Glomerular endothelial cell (primary cell): ENCODE data around the gene HEATR9. TPM values are rescaled to one million over a fixed set of nuclear protein-coding genes. Genes with fewer than 3 reads are reported as not detected.
A peak's percentile ranks its signal among the peaks of the same experiment; 100 is the strongest.

Source experiments
- DNase-seq: peaks from one replicate; pipeline ENCODE4 v3.0.0-alpha.2; 2011; ENCODE audit warnings: low read depth, low spot score; ENCODE audit errors: extremely low read depth
- total RNA-seq: library from RNA; depleted of rRNA; stranded (reverse); fragments of >200 nt; gene quantifications from 2 replicates; pipeline ENCODE4 v1.2.3, GENCODE V29; 2015

Gene HEATR9
- total RNA-seq, 1 donor from 2014 or later = not detected

DNA sequence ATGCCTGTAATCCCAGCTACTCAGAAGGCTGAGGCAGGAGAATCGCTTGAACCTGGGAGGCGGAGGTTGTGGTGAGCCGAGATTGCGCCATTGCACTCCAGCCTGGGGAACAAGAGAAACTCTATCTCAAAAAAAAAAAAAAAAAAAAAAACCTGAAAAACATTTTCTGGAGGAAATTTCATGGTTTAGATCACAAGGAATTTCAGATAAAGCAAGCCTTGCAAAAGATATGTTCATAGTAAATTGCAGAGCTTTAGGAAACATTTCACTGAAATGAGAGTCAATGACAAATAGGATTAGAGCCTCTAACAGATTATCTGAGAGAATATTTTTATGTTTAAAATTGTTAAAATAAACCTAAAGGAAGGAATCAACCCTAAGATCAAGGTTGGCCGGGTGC is 56.2 kb downstream of the HEATR9 start:
- DNase-seq = no peak

DNA sequence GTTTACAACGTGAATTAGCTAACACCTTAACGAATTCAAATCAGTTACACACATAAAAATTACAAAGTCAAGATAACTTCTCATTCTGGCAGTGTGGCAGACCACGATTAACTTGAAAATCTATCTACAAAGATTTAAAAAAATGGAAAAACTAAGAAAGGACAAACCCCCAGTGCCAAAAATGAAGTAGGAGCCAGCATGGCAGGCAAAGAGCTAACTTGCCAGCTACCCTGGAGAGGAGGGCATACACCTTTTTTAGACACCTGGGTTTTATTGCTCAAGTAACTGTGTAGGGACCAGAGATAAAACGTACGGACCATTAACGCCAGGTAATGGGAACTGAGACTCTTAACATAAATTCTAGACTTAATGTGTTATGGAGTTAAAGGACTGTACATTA is 56.9 kb downstream of the HEATR9 start:
- no peak for DNase-seq

DNA sequence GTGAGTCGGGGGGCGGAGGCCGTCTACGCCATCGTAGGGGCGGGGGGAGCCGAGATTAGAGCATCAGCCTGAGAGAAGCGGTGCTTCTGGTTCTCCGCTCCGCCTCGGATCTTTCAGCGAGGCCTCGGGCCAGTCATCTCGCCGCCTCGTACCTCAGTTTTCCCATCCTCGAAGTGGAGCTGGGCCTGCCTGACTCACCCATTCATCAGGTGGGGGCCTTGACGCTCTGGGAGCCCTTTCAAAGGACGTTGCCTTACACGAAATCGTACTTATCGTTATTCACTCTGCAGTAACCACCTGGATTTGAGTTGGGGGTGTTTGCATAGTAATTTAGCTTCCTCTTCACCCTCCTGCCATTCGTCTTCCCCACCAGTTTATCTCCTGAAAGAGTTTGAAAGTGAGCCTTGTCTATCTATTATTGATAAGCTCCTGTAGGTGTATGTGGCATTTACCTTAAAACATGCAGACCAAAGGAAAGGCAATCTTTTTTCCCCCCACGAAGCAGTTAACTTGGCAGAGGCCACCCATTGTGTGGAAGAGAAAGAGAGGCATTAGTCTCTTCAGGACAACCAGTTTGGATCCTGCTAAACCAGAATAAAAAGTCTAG is 58.7 kb downstream of the HEATR9 start:
- no peak for DNase-seq

DNA sequence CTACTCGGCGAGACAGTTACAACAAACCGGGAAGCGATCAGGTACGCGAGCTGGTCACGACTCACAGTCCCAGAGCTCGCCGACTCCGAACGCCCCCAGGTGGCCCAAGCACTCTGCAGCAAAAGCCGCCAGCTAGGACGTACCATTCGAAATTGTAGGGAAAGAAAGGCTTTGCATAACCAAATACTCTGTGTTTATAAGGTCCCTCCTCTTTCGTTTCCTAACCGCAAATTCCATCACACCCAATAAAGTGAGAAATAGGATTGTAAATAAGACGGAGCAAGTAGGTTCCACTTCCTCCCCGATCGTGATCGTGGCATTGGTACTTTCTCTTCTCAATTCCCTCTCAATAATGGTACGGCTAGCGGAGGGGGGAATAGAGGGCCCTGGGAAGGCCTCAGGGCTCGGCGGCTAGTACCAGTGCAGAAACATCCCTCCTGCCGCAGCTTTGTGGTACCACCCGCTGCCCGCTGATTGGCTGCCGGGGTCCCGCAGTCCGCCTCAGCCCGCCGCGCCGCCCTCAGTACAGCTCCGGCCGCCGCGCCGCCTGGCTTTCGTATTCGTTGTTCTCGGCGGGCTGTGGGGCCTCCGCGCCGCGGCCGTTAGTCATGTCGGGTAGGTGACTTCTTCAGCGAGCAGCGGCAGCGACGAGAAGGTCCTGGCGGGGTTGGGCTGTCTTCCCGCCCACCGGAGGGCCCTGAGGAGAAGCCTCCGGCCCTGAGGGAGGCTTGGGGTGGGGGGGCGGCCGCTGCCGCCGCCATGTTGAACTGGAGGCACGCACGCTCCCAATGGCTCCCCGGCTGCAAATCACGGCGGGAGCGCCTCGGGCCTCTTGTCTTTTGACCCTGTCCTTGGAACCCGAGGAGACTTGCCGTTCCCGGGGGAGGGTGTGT is 59.5 kb downstream of the HEATR9 start, which contains the start of gene TAF15:
Gene TAF15 (plus strand): TSS at position 523 of the 893 bp plus-strand sequence. CDS start 86 bp downstream, at position 609.
- peak; percentile 88 for DNase-seq

DNA sequence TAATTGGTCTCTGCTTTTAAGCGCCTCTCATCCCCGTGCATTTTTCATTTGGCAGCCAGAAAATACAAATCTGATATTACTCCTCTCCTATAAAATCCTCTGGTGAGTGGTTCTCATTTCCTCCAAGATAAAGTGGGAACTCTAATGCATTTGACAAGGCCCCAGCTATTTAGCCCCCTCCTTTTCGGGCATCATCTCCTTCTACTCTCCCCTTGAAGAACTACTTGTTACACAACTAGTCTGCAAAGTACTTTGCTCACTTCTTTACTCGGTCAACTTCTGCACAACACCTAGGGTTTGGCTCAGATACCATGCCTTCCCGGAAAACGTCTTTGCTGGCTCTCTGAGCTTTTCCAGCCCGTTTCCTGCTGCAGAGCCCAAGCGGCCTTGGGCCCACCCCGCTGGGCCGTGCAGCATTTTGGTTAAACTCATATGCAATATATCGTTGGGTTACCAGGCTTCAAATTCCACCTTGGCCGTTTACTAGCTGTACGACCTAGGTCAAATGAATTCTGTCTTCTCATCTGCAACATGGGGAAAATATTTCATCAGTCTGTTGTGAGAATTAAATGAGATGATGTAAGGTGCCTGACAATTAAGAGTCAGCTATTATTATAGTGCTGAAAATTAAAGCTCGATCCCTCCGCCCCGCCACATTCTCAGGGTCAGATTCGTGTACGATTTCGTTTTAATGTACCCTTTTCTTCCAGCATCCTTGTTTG is 60.3 kb downstream of the HEATR9 start:
- no peak for DNase-seq

DNA sequence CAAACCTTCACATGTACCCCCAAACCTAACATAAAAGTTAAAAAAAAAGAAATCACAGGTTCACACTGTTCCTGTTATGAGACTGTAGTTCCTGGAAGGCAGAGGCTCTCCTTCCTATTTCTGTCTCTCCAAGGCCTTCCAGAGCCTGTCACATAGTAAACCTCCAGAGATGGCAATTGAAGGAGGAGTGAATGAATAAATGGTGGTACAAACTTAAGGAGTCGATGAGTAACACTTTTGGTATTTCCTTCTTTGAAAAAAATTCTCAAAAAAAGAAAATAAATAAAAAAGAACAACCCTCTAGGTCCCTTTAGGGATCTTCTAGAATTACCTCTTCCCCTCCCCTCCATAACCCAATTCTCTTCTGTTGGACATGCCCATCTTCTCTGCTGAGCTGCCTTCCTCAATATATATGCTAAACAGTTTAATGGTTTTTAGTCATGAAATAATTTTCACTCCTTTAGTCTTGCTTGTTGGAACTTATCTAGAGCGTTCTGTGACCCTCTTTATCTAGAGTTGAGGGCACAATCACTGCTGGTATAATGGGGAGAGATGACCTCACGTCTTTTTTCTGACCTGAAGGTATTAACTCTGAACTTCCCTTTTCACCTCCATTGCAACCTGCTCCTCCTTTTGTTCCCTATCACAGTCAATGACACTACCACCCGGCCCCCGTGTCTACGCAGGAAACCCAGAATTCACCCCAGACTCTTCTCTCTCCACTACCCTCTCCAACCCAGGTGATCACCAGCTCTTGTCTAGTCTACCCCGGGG is 61.1 kb downstream of the HEATR9 start:
- no peak for DNase-seq

Other genes starting within 250 kb of the HEATR9 start
- gene RASL10B, start 137.3 kb downstream of the HEATR9 start, total RNA-seq = 1.5 and 3.8 TPM in 2 replicates
- gene GAS2L2, start 115.7 kb downstream of the HEATR9 start, total RNA-seq = not detected in 2 replicates
- not detected in 2 replicates for gene C17orf50, start 108.0 kb downstream of the HEATR9 start, total RNA-seq
- gene MMP28, start 73.2 kb downstream of the HEATR9 start, total RNA-seq = 0.29 and 3.4 TPM in 2 replicates
- 52.4 and 73.9 TPM in 2 replicates for gene TAF15, start 59.4 kb downstream of the HEATR9 start, total RNA-seq
- 1.6 and 1.8 TPM in 2 replicates for gene CCL5, start 11.5 kb upstream of the HEATR9 start, total RNA-seq
- gene RDM1, start 61.9 kb upstream of the HEATR9 start, total RNA-seq = 0.47 TPM in 1 of 2 replicates, not detected in the other
- gene LYZL6, start 74.8 kb upstream of the HEATR9 start, total RNA-seq = not detected in 2 replicates
- gene CCL16, start 112.6 kb upstream of the HEATR9 start, total RNA-seq = not detected in 2 replicates
- 5.6 and 11.2 TPM in 2 replicates for gene CCL14, start 117.8 kb upstream of the HEATR9 start, total RNA-seq
- gene CCL15, start 132.7 kb upstream of the HEATR9 start, total RNA-seq = not detected in 2 replicates
- gene CCL23, start 149.1 kb upstream of the HEATR9 start, total RNA-seq = not detected in 2 replicates
- not detected in 2 replicates for gene CCL18, start 195.4 kb upstream of the HEATR9 start, total RNA-seq
- gene CCL3, start 221.3 kb upstream of the HEATR9 start, total RNA-seq = not detected in 2 replicates
- gene CCL4, start 234.9 kb upstream of the HEATR9 start, total RNA-seq = not detected in 2 replicates